Globus pallidus (tissue), 1 donor: ENCODE results near the gene HCRTR2.

ENCODE experiments used
- DNase-seq: peaks from one replicate; pipeline ENCODE4 v3.0.0-alpha.2; 2015; ENCODE audit warnings: low spot score

The HCRTR2 gene

DNA sequence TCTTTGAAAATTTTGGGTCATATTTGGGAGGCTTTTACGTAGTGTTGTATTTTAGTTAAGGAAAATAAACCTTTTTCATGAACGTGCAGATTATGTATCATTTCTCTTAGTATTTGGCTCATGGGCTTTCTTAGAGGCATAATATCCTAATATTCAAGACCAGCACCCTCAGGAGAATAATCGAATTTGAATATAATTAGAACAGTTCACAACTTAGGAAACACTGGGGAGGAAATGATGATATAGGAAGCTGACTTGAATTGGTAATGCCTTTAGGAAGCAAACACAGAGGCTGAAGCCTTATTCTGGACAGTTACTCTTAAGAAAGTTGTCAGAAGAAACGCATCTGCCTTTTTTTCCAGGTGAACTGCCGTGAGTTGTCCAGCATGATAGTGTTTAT is 152.9 kb downstream of the HCRTR2 start, which contains the start of gene GFRAL:
TSS of gene GFRAL (plus strand) at position 301 of the 400 bp plus-strand sequence. CDS start at position 387, 86 bp downstream.
- DNase-seq = no peak
